ENCODE measurements around the gene WDR1.

DNA sequence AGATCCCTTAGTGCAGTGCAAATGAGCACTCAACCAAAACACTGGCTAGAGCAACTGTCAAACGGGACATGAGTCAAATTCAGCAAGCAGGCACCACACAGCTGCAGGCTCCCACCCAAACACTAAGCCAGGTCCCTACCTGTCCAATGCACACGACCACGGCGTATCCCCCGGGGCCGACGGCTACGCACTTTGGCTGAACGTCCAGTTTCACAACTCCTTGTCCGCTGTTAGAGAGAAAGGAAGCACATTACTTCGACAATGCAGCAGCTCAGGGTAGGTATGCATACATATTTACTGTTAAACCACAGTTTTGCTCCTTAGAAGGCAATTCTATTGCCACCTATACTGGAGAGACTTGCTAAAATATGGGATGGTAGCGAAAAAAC is 35.4 kb downstream of the WDR1 start:
- TF ChIP-seq, protein P1, sequence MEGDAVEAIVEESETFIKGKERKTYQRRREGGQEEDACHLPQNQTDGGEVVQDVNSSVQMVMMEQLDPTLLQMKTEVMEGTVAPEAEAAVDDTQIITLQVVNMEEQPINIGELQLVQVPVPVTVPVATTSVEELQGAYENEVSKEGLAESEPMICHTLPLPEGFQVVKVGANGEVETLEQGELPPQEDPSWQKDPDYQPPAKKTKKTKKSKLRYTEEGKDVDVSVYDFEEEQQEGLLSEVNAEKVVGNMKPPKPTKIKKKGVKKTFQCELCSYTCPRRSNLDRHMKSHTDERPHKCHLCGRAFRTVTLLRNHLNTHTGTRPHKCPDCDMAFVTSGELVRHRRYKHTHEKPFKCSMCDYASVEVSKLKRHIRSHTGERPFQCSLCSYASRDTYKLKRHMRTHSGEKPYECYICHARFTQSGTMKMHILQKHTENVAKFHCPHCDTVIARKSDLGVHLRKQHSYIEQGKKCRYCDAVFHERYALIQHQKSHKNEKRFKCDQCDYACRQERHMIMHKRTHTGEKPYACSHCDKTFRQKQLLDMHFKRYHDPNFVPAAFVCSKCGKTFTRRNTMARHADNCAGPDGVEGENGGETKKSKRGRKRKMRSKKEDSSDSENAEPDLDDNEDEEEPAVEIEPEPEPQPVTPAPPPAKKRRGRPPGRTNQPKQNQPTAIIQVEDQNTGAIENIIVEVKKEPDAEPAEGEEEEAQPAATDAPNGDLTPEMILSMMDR (IDR thresholded peaks at IDR 0.05) = no peak
- TF ChIP-seq EP300 (IDR thresholded peaks at IDR 0.05) (no peak), POLR2AphosphoS5 (IDR thresholded peaks at IDR 0.05) (no peak), POLR2A (IDR thresholded peaks at IDR 0.05) (no peak)

Data from gastroesophageal sphincter (tissue), 3 donors.